OCI-LY1 (cell line): Measurements from ENCODE around the gene HAGH.
A peak's percentile ranks its signal among the peaks of the same experiment; 100 is the strongest.

ENCODE experiments used
- H2AFZ ChIP-seq: fragments of 200-600 bp; sonication (generic), shearing (Covaris generic); 2 replicates; pipeline ENCODE4 v1.6.0; 2014; ENCODE audit warnings: antibody characterized with exemption, mild to moderate bottlenecking, low read length
- H3F3A ChIP-seq: fragments of 200-600 bp; sonication (generic), shearing (Covaris generic); 2 replicates; pipeline ENCODE4 v1.6.0; 2014; ENCODE audit warnings: mild to moderate bottlenecking, antibody characterized with exemption, low read length, moderate library complexity; ENCODE audit not compliant: insufficient read depth
- H3K27ac ChIP-seq: fragments of 200-600 bp; sonication (generic); 2 replicates; pipeline ENCODE4 v1.5.1; 2014; ENCODE audit warnings: low read length, mixed run types, mild to moderate bottlenecking, low read depth; ENCODE audit not compliant: poor library complexity, severe bottlenecking
- H3K27me3 ChIP-seq: fragments of 200-600 bp; sonication (generic); 2 replicates; pipeline ENCODE4 v1.6.0; 2014; ENCODE audit warnings: antibody characterized with exemption, mild to moderate bottlenecking, low read length, moderate library complexity; ENCODE audit not compliant: insufficient read depth
- H3K36me3 ChIP-seq: fragments of 200-600 bp; sonication (generic); 2 replicates; pipeline ENCODE4 v1.6.1; 2014; ENCODE audit warnings: mild to moderate bottlenecking, antibody characterized with exemption, low read length, moderate library complexity, mixed read lengths; ENCODE audit not compliant: insufficient read depth
- H3K4me1 ChIP-seq: fragments of 200-600 bp; sonication (generic); 2 replicates; pipeline ENCODE4 v1.5.1; 2014; ENCODE audit warnings: mild to moderate bottlenecking, low read length, moderate library complexity; ENCODE audit not compliant: insufficient read depth, severe bottlenecking
- H3K4me2 ChIP-seq: fragments of 200-600 bp; sonication (generic), shearing (Covaris generic); 2 replicates; pipeline ENCODE4 v1.6.1; 2014; ENCODE audit warnings: low read length
- H3K4me3 ChIP-seq: fragments of 200-600 bp; sonication (generic); 2 replicates; pipeline ENCODE4 v1.5.1; 2014; ENCODE audit warnings: low read length, low read depth, mild to moderate bottlenecking, mixed read lengths; ENCODE audit not compliant: poor library complexity, severe bottlenecking
- H3K79me2 ChIP-seq: fragments of 200-600 bp; shearing (Covaris generic); 2 replicates; pipeline ENCODE4 v1.6.1; 2016; ENCODE audit warnings: mixed run types, low read length, mixed read lengths; ENCODE audit not compliant: insufficient read depth
- H3K9ac ChIP-seq: fragments of 200-600 bp; sonication (generic), shearing (Covaris generic); 2 replicates; pipeline ENCODE4 v1.6.1; 2014; ENCODE audit warnings: mild to moderate bottlenecking, low read length, mixed read lengths
- H3K9me2 ChIP-seq: fragments of 200-600 bp; sonication (generic), shearing (Covaris generic); 2 replicates; pipeline ENCODE4 v1.6.1; 2014; ENCODE audit warnings: low read depth, mild to moderate bottlenecking, low read length, mixed read lengths
- H3K9me3 ChIP-seq: fragments of 200-600 bp; shearing (Covaris generic); 2 replicates; pipeline ENCODE4 v1.6.1; 2014; ENCODE audit warnings: low read length, mixed read lengths
- H4K20me1 ChIP-seq: fragments of 200-600 bp; sonication (generic), shearing (Covaris generic); 2 replicates; pipeline ENCODE4 v1.6.0; 2016; ENCODE audit warnings: mild to moderate bottlenecking, low read length; ENCODE audit not compliant: insufficient read depth
- EZH2 ChIP-seq: fragments of 200-600 bp; sonication (generic), shearing (Covaris generic); IDR thresholded peaks from 2 replicates; pipeline ENCODE4 v1.8.0; 2017; ENCODE audit warnings: borderline replicate concordance, mixed run types, mild to moderate bottlenecking, antibody characterized with exemption, low read length, moderate library complexity, mixed read lengths
- TF ChIP-seq, protein P1 (sequence below): fragments of 200-600 bp; sonication (generic), shearing (Covaris generic); IDR thresholded peaks from 2 replicates; pipeline ENCODE4 v1.5.1; 2017; ENCODE audit warnings: mild to moderate bottlenecking, antibody characterized with exemption, low read length, moderate library complexity, mixed read lengths

Gene HAGH

GRCh38 chr16:1823821-1824220 is 2.8 kb downstream of the HAGH start:
- Histone ChIP-seq H3K9ac (no peak overlapping the region), H3F3A (no peaks in the 10 kb centered on the region), H2AFZ (no peak overlapping the region), H4K20me1 (no peaks in the 10 kb centered on the region), H3K4me3 (no peak overlapping the region), H3K9me3 (no peaks in the 10 kb centered on the region), H3K27ac (no peak overlapping the region), H3K27me3 (0 out of 2 replicates have a peak, but pooled peaks cover 4% of the 10 kb centered on the region), H3K4me2 (no peak overlapping the region), H3K9me2 (no peaks in the 10 kb centered on the region), H3K79me2 (no peaks in the 10 kb centered on the region), H3K4me1 (peaks cover 8% of the 10 kb centered on the region), H3K36me3 (no peaks in the 10 kb centered on the region)
- TF ChIP-seq, protein P1, sequence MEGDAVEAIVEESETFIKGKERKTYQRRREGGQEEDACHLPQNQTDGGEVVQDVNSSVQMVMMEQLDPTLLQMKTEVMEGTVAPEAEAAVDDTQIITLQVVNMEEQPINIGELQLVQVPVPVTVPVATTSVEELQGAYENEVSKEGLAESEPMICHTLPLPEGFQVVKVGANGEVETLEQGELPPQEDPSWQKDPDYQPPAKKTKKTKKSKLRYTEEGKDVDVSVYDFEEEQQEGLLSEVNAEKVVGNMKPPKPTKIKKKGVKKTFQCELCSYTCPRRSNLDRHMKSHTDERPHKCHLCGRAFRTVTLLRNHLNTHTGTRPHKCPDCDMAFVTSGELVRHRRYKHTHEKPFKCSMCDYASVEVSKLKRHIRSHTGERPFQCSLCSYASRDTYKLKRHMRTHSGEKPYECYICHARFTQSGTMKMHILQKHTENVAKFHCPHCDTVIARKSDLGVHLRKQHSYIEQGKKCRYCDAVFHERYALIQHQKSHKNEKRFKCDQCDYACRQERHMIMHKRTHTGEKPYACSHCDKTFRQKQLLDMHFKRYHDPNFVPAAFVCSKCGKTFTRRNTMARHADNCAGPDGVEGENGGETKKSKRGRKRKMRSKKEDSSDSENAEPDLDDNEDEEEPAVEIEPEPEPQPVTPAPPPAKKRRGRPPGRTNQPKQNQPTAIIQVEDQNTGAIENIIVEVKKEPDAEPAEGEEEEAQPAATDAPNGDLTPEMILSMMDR, result peak; percentile 68
- TF ChIP-seq EZH2, result no peak

- Histone ChIP-seq H3K9ac (no peak overlapping the region), H3K79me2 (no peaks in the 10 kb centered on the region), H3K9me3 (no peaks in the 10 kb centered on the region), H3K27ac (no peak overlapping the region), H3K4me3 (no peak overlapping the region), H2AFZ (no peak overlapping the region), H3K36me3 (no peaks in the 10 kb centered on the region), H3K27me3 (0 out of 2 replicates have a peak, but pooled peaks cover 4% of the 10 kb centered on the region), H3K9me2 (no peaks in the 10 kb centered on the region), H3F3A (no peaks in the 10 kb centered on the region), H3K4me2 (no peak overlapping the region), H4K20me1 (no peaks in the 10 kb centered on the region), H3K4me1 (peaks cover 7% of the 10 kb centered on the region)
- no peak for TF ChIP-seq EZH2
- TF ChIP-seq, protein P1, result no peak
Observed at GRCh38 chr16:1822801-1823200, 3.8 kb downstream of the HAGH start.

DNA sequence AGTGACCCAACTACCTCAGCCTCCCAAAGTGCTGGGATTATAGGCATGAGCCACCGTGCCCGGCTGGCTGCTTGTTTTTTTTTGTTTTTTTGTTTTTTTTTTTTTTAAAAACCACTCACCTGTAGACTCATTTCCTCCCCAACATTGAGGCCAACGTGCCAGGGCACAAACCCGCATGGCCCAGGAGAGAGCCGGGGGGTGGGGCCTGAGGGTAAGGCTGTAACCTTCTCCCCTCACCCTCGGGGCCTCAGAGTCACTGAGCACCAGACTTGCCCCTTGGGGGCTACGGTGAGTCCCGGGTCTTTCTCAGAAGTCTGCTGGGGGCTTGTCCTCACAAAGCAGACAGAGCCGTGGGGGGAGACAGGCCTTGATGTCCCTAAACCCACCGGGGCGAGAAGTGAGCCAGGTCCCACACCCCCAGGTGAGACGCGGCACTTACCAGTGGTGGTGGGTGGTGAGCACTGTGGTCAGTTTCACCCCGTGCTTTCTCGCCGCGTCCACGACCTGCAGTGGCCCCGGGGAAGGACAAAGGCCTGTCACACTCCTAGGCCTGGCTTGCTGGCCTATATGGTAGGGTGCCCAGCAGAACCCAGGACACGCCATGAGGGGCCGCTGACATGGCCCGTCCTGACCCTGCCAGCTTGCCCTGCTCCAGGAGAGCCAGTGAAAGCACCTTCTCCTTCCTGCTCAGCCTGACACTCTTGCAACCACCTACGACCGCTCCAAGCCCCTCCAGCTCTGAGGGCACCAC is 4.6 kb downstream of the HAGH start:
- H4K20me1 ChIP-seq, result no peaks in the 10 kb centered on the region
- TF ChIP-seq, protein P1, result no peak
- no peak for TF ChIP-seq EZH2
- 0 out of 2 replicates have a peak, but pooled peaks cover 4% of the 10 kb centered on the region for H3K27me3 ChIP-seq
- no peaks in the 10 kb centered on the region for H3K9me3 ChIP-seq
- H3K36me3 ChIP-seq, result no peaks in the 10 kb centered on the region
- no peaks in the 10 kb centered on the region for H3K79me2 ChIP-seq
- no peak overlapping the region for H3K9ac ChIP-seq
- no peaks in the 10 kb centered on the region for H3K9me2 ChIP-seq
- H3K4me3 ChIP-seq, result no peak overlapping the region
- no peaks in the 10 kb centered on the region for H3K4me1 ChIP-seq
- H3K27ac ChIP-seq, result no peak overlapping the region
- H3K4me2 ChIP-seq, result no peak overlapping the region
- H2AFZ ChIP-seq, result no peak overlapping the region
- no peaks in the 10 kb centered on the region for H3F3A ChIP-seq
